H9 (cell line): ENCODE measurements around the gene MED27. TPM values are rescaled to one million over a fixed set of nuclear protein-coding genes. Genes with fewer than 3 reads are reported as not detected.

Experiments used
- DNase-seq: peaks from one replicate; pipeline ENCODE4 v3.0.0-alpha.2; 2017
- H2AFZ ChIP-seq: one replicate; pipeline ENCODE4 v1.6.1; 2013; ENCODE audit warnings: mild to moderate bottlenecking, low read length, control low read depth, moderate library complexity
- H2AK5ac ChIP-seq: 2 replicates; pipeline ENCODE4 v1.6.1; 2013; ENCODE audit warnings: low read length, control low read depth, mixed read lengths; ENCODE audit not compliant: insufficient read length
- H2BK120ac ChIP-seq: one replicate; pipeline ENCODE4 v1.6.1; 2013; ENCODE audit warnings: low read depth, mild to moderate bottlenecking, low read length, control low read depth, inconsistent platforms; ENCODE audit not compliant: poor library complexity, severe bottlenecking
- H2BK12ac ChIP-seq: 2 replicates; pipeline ENCODE4 v1.6.1; 2013; ENCODE audit warnings: low read length, control low read depth, mixed read lengths, low read depth; ENCODE audit not compliant: insufficient read length
- H2BK15ac ChIP-seq: 2 replicates; pipeline ENCODE4 v1.6.1; 2013; ENCODE audit warnings: low read depth, low read length, control low read depth
- H2BK20ac ChIP-seq: one replicate; pipeline ENCODE4 v1.6.1; 2013; ENCODE audit warnings: low read depth, mild to moderate bottlenecking, low read length, control low read depth, inconsistent platforms; ENCODE audit not compliant: poor library complexity, severe bottlenecking
- H2BK5ac ChIP-seq: 2 replicates; pipeline ENCODE4 v1.6.1; 2013; ENCODE audit warnings: low read length, control low read depth, mixed read lengths; ENCODE audit not compliant: insufficient read length
- H3K14ac ChIP-seq: 2 replicates; pipeline ENCODE4 v1.6.1; 2013; ENCODE audit warnings: low read length, control low read depth; ENCODE audit not compliant: insufficient read depth
- H3K18ac ChIP-seq: 2 replicates; pipeline ENCODE4 v1.6.1; 2013; ENCODE audit warnings: low read depth, mild to moderate bottlenecking, mixed read lengths, low read length, control low read depth; ENCODE audit not compliant: insufficient read length
- H3K23ac ChIP-seq: 2 replicates; pipeline ENCODE4 v1.6.1; 2013; ENCODE audit warnings: low read length, control low read depth, mixed read lengths, low read depth; ENCODE audit not compliant: insufficient read length
- H3K23me2 ChIP-seq: 2 replicates; pipeline ENCODE4 v1.6.1; 2013; ENCODE audit warnings: low read depth, mild to moderate bottlenecking, mixed read lengths, low read length, control low read depth; ENCODE audit not compliant: insufficient read length, poor library complexity, severe bottlenecking
- H3K27ac ChIP-seq: 2 replicates; pipeline ENCODE4 v1.5.1; 2013; ENCODE audit warnings: low read length, control low read depth, mixed read lengths, low read depth; ENCODE audit not compliant: insufficient read length
- H3K27me3 ChIP-seq: 2 replicates; pipeline ENCODE4 v1.6.1; 2013; ENCODE audit warnings: low read length, control low read depth, inconsistent platforms; ENCODE audit not compliant: insufficient read depth
- H3K4ac ChIP-seq: 2 replicates; pipeline ENCODE4 v1.6.1; 2013; ENCODE audit warnings: low read depth, mild to moderate bottlenecking, control low read depth, inconsistent platforms, low read length, moderate library complexity
- H3K4me1 ChIP-seq: 2 replicates; pipeline ENCODE4 v1.6.1; 2013; ENCODE audit warnings: low read length, control low read depth, inconsistent platforms; ENCODE audit not compliant: insufficient read depth
- H3K4me2 ChIP-seq: 2 replicates; pipeline ENCODE4 v1.6.1; 2013; ENCODE audit warnings: low read length, control low read depth, mixed read lengths; ENCODE audit not compliant: insufficient read length, insufficient read depth
- H3K56ac ChIP-seq: 2 replicates; pipeline ENCODE4 v1.6.1; 2013; ENCODE audit warnings: low read depth, mild to moderate bottlenecking, mixed read lengths, low read length, control low read depth; ENCODE audit not compliant: insufficient read length
- H3K79me1 ChIP-seq: 2 replicates; pipeline ENCODE4 v1.6.1; 2013; ENCODE audit warnings: low read depth, mild to moderate bottlenecking, moderate library complexity, low read length, control low read depth, inconsistent platforms; ENCODE audit not compliant: insufficient read depth, poor library complexity, severe bottlenecking
- H3K79me2 ChIP-seq: 2 replicates; pipeline ENCODE4 v1.6.1; 2013; ENCODE audit warnings: low read length, control low read depth, inconsistent platforms; ENCODE audit not compliant: insufficient read depth
- H3K9ac ChIP-seq: 2 replicates; pipeline ENCODE4 v1.6.1; 2013; ENCODE audit warnings: low read length, control low read depth, mixed read lengths; ENCODE audit not compliant: insufficient read length; ENCODE audit errors: extremely low read depth
- H3K9me3 ChIP-seq: one replicate; pipeline ENCODE4 v1.6.1; 2013; ENCODE audit warnings: low read depth, low read length, inconsistent platforms; ENCODE audit not compliant: control insufficient read depth
- H3T11ph ChIP-seq: one replicate; pipeline ENCODE4 v1.6.1; 2013; ENCODE audit warnings: mild to moderate bottlenecking, low read length, control low read depth, inconsistent platforms
- H4K20me1 ChIP-seq: one replicate; pipeline ENCODE4 v1.6.1; 2013; ENCODE audit not compliant: control insufficient read depth, insufficient read length, insufficient read depth
- H4K5ac ChIP-seq: 2 replicates; pipeline ENCODE4 v1.6.1; 2013; ENCODE audit warnings: low read depth, mild to moderate bottlenecking, mixed read lengths, low read length, control low read depth; ENCODE audit not compliant: insufficient read length
- H4K8ac ChIP-seq: replicated peaks from 2 replicates; pipeline ENCODE4 v1.6.1; 2013; ENCODE audit warnings: low read length, control low read depth, mixed read lengths, low read depth; ENCODE audit not compliant: insufficient read length
- H4K91ac ChIP-seq: 2 replicates; pipeline ENCODE4 v1.6.1; 2013; ENCODE audit warnings: low read depth, mild to moderate bottlenecking, moderate library complexity, mixed read lengths, low read length, control low read depth; ENCODE audit not compliant: insufficient read length
- H3K27ac Mint-ChIP-seq, 3 experiments: 2 replicates in 2 of 3; 3 replicates in 1 of 3; pipeline ENCODE4 v1.8.0; 2020 to 2021; ENCODE audit warnings: mixed read lengths in 3 of 3, mild to moderate bottlenecking in 1 of 3, moderate library complexity in 1 of 3
- H3K27me3 Mint-ChIP-seq: 2 replicates; pipeline ENCODE4 v1.8.0; 2021; ENCODE audit warnings: low read depth, mild to moderate bottlenecking, moderate library complexity, mixed read lengths
- H3K36me3 Mint-ChIP-seq, 3 experiments: 2 replicates in 2 of 3; 3 replicates in 1 of 3; pipeline ENCODE4 v1.8.0; 2020 to 2021; ENCODE audit warnings: low read depth in 3 of 3, mixed read lengths in 3 of 3; ENCODE audit not compliant: insufficient read depth in 1 of 3
- H3K4me1 Mint-ChIP-seq, 2 experiments: 2 replicates each; pipeline ENCODE4 v1.8.0; 2020; ENCODE audit warnings: mixed read lengths in 2 of 2
- H3K4me3 Mint-ChIP-seq, 2 experiments: 2 replicates in 1 of 2; 3 replicates in 1 of 2; pipeline ENCODE4 v1.8.0; 2020 to 2021; ENCODE audit warnings: mild to moderate bottlenecking in 2 of 2, mixed read lengths in 2 of 2, moderate library complexity in 1 of 2
- H3K9me3 Mint-ChIP-seq, 2 experiments: 2 replicates in 1 of 2; 3 replicates in 1 of 2; pipeline ENCODE4 v1.8.0; 2020; ENCODE audit warnings: mild to moderate bottlenecking in 2 of 2, mixed read lengths in 2 of 2, moderate library complexity in 1 of 2
- WGBS: extraction: QIAGEN DNeasy Blood & Tissue Kit; methylation state at CpG from one replicate; pipeline ENCODE4 v1.1.7; 2013; ENCODE audit warnings: missing lambda C conversion rate, low lambda C conversion rate, mixed read lengths; ENCODE audit not compliant: insufficient read length; ENCODE audit errors: extremely low coverage; 5-methylcytosine and 5-hydroxymethylcytosine counted together
- total RNA-seq: library from RNA; stranded (reverse); gene quantifications from 2 replicates; pipeline ENCODE4 v1.2.1, GENCODE V29; 2021
- TF ChIP-seq, protein P1 (sequence below): fragments of 200-600 bp; sonication (generic); conservative IDR thresholded peaks from 3 replicates; pipeline ENCODE4 v1.8.0; 2021; ENCODE audit warnings: antibody characterized with exemption, mild to moderate bottlenecking

MED27 gene
- total RNA-seq, 1 experiment from 2014 or later = 33.5 TPM

DNA sequence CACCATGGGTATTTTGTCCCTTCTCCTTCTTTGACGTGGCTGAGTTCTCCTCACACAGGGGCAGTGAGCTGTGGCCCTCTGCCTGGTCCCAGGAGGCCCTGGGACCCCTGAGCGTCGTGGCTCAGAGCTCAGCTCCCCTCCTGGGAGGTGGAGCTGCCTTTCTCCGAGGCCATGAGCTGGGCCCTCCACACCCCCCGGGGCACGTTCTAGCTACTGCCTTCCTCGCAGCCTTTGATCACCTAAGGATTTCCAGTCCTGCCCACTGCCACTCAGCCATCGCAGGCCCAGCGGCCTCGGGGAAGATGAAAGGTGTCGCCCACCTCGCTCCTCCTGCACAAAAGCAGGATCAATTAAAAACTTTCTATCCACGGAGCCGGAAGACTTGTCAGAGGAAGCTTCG lies 244.9 kb downstream of the MED27 start:
- Mint-ChIP-seq H3K4me3 (no peak overlapping the region), H3K36me3 (peaks cover 0 to 9% (median 3%) of the 10 kb centered on the region in 3 experiments; a peak in 3 of 7 replicates), H3K27me3 (peaks cover 5% of the 10 kb centered on the region; the same call in 1 of the 2 replicates), H3K4me1 (peaks cover 2 to 27% of the 10 kb centered on the region in 2 experiments; a peak in 3 of 4 replicates), H3K27ac (no peak overlapping the region), H3K9me3 (peaks cover 7 to 8% of the 10 kb centered on the region in 2 experiments)
- Histone ChIP-seq H3K56ac (no peak overlapping the region), H3K23ac (no peak overlapping the region), H3K14ac (no peak overlapping the region), H2BK12ac (no peak overlapping the region), H2BK120ac (no peak overlapping the region), H3K9ac (no peak overlapping the region), H3K4me1 (no peaks in the 10 kb centered on the region), H3K79me1 (no peaks in the 10 kb centered on the region), H2BK15ac (no peak overlapping the region), H3K23me2 (no peaks in the 10 kb centered on the region), H4K5ac (no peak overlapping the region), H3K79me2 (no peaks in the 10 kb centered on the region), H3K4me2 (no peak overlapping the region), H4K20me1 (no peaks in the 10 kb centered on the region), H3K4ac (no peak overlapping the region), H3K27ac (no peak overlapping the region), H2AFZ (no peak overlapping the region), H3K27me3 (no peaks in the 10 kb centered on the region), H3K9me3 (no peaks in the 10 kb centered on the region), H4K8ac (no peak overlapping the region), H2AK5ac (no peak overlapping the region), H3K18ac (no peak overlapping the region), H2BK20ac (no peak overlapping the region), H3T11ph (no peak overlapping the region), H2BK5ac (no peak overlapping the region), H4K91ac (no peak overlapping the region)
- DNase-seq = no peak
- TF ChIP-seq, protein P1, sequence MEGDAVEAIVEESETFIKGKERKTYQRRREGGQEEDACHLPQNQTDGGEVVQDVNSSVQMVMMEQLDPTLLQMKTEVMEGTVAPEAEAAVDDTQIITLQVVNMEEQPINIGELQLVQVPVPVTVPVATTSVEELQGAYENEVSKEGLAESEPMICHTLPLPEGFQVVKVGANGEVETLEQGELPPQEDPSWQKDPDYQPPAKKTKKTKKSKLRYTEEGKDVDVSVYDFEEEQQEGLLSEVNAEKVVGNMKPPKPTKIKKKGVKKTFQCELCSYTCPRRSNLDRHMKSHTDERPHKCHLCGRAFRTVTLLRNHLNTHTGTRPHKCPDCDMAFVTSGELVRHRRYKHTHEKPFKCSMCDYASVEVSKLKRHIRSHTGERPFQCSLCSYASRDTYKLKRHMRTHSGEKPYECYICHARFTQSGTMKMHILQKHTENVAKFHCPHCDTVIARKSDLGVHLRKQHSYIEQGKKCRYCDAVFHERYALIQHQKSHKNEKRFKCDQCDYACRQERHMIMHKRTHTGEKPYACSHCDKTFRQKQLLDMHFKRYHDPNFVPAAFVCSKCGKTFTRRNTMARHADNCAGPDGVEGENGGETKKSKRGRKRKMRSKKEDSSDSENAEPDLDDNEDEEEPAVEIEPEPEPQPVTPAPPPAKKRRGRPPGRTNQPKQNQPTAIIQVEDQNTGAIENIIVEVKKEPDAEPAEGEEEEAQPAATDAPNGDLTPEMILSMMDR = no peak
- WGBS = no CpG with 5 or more reads among the region's 15 CpGs
